Measurements from ENCODE around the gene NIPA2. TPM values are rescaled to one million over a fixed set of nuclear protein-coding genes. Genes with fewer than 3 reads are reported as not detected.

NIPA2 gene
- total RNA-seq, 1 experiment from 2014 or later: 77.9 TPM

- H2AK5ac ChIP-seq (ENCODE audit: insufficient read length, low read length): no peak overlapping the region
- H3T11ph ChIP-seq (ENCODE audit: low read length): no peak overlapping the region
- H4K91ac ChIP-seq (ENCODE audit: insufficient read length, low read depth, low read length): no peak overlapping the region
- no peak overlapping the region for H4K8ac ChIP-seq (replicated peaks; ENCODE audit: insufficient read length, low read depth, low read length)
- Mint-ChIP-seq H3K4me1 (peaks cover 3 to 5% of the 10 kb centered on the region in 2 experiments; a peak in 2 of 4 replicates), H3K4me3 (no peak overlapping the region), H3K27me3 (ENCODE audit: low read depth) (no peaks in the 10 kb centered on the region), H3K27ac (peak overlapping the region in 1 of 3 experiments; percentile 28; a peak in 2 of 7 replicates), H3K36me3 (ENCODE audit: insufficient read depth in 1 of 3, low read depth in 3 of 3) (peaks cover 0 to 4% (median 0%) of the 10 kb centered on the region in 3 experiments; a peak in 2 of 7 replicates), H3K9me3 (no peaks in the 10 kb centered on the region)
- H3K79me2 ChIP-seq (ENCODE audit: insufficient read depth, low read length): peaks cover 6% of the 10 kb centered on the region
- H2AFZ ChIP-seq (ENCODE audit: low read length): no peak overlapping the region
- no CpG with 5 or more reads among the region's 4 CpGs for WGBS (ENCODE audit: extremely low coverage, insufficient read length, low lambda C conversion rate)
- no peak for TF ChIP-seq CTCF (conservative IDR thresholded peaks at IDR 0.05)
- peaks cover 3% of the 10 kb centered on the region for H3K79me1 ChIP-seq (ENCODE audit: insufficient read depth, low read depth, low read length, poor library complexity, severe bottlenecking)
- H2BK5ac ChIP-seq (ENCODE audit: insufficient read length, low read length): no peak overlapping the region
- no peaks in the 10 kb centered on the region for H3K4me1 ChIP-seq (ENCODE audit: insufficient read depth, low read length)
- H3K4me2 ChIP-seq (ENCODE audit: insufficient read depth, insufficient read length, low read length): no peak overlapping the region
- no peak overlapping the region for H3K23ac ChIP-seq (ENCODE audit: insufficient read length, low read depth, low read length)
- no peaks in the 10 kb centered on the region for H3K9me3 ChIP-seq (ENCODE audit: control insufficient read depth, low read depth, low read length)
- no peak overlapping the region for H3K27ac ChIP-seq (ENCODE audit: insufficient read length, low read depth, low read length)
- no peak overlapping the region for H3K18ac ChIP-seq (ENCODE audit: insufficient read length, low read depth, low read length)
- H2BK12ac ChIP-seq (ENCODE audit: insufficient read length, low read depth, low read length): no peak overlapping the region
- H2BK120ac ChIP-seq (ENCODE audit: low read depth, low read length, poor library complexity, severe bottlenecking): no peak overlapping the region
- no peak overlapping the region for H3K4ac ChIP-seq (ENCODE audit: low read depth, low read length)
- no peak overlapping the region for H4K5ac ChIP-seq (ENCODE audit: insufficient read length, low read depth, low read length)
- no peak for DNase-seq
- no peak overlapping the region for H2BK20ac ChIP-seq (ENCODE audit: low read depth, low read length, poor library complexity, severe bottlenecking)
- H3K27me3 ChIP-seq (ENCODE audit: insufficient read depth, low read length): no peaks in the 10 kb centered on the region
- H3K9ac ChIP-seq (ENCODE audit: extremely low read depth, insufficient read length, low read length): no peak overlapping the region
- H4K20me1 ChIP-seq (ENCODE audit: control insufficient read depth, insufficient read depth, insufficient read length): no peaks in the 10 kb centered on the region
- no peak overlapping the region for H2BK15ac ChIP-seq (ENCODE audit: low read depth, low read length)
- H3K56ac ChIP-seq (ENCODE audit: insufficient read length, low read depth, low read length): no peak overlapping the region
- no peaks in the 10 kb centered on the region for H3K23me2 ChIP-seq (ENCODE audit: insufficient read length, low read depth, low read length, poor library complexity, severe bottlenecking)
- H3K14ac ChIP-seq (ENCODE audit: insufficient read depth, low read length): no peak overlapping the region
These were observed 30.2 kb upstream of the NIPA2 start for GRCh38 chr15:22808240-22808639.

Data from H9 (cell line).